Measurements from ENCODE around the gene CTNNBL1. TPM values are rescaled to one million over a fixed set of nuclear protein-coding genes. Genes with fewer than 3 reads are reported as not detected.
"Not testable (repeated sequence)": the region's sequence is repeated elsewhere in the genome, so short reads cannot be mapped to it uniquely, and the experiment has no call there.

CTNNBL1 gene
- total RNA-seq, 1 donor = 23.3 TPM

- no peak for TF ChIP-seq CTCF (IDR thresholded peaks at IDR 0.05; ENCODE audit: insufficient read depth, low read depth, low read length)
- DNase-seq (ENCODE audit: low read depth) = peak; percentile 20
Observed at GRCh38 chr20:37850724-37851355, 157.0 kb downstream of the CTNNBL1 start.

GRCh38 chr20:37852666-37853065 is 158.8 kb downstream of the CTNNBL1 start:
- no peak for DNase-seq (ENCODE audit: low read depth)
- no peak overlapping the region for H3K4me3 ChIP-seq (ENCODE audit: low read depth, low read length)

More at GRCh38 chr20:37850724-37851355, 157.0 kb downstream of the CTNNBL1 start:
- no peak overlapping the region for H3K4me3 ChIP-seq (ENCODE audit: low read depth, low read length)

GRCh38 chr20:37853823-37854375 is 160.1 kb downstream of the CTNNBL1 start:
- H3K4me3 ChIP-seq (ENCODE audit: low read depth, low read length) = no peak overlapping the region
- TF ChIP-seq CTCF (IDR thresholded peaks at IDR 0.05; ENCODE audit: insufficient read depth, low read depth, low read length) = no peak
- DNase-seq (ENCODE audit: low read depth) = no peak

More at GRCh38 chr20:37852666-37853065, 158.8 kb downstream of the CTNNBL1 start:
- no peak for TF ChIP-seq CTCF (IDR thresholded peaks at IDR 0.05; ENCODE audit: insufficient read depth, low read depth, low read length)

GRCh38 chr20:37856034-37856433 is 162.2 kb downstream of the CTNNBL1 start:
- not testable (repeated sequence) for H3K4me3 ChIP-seq (ENCODE audit: low read depth, low read length); DNase-seq (ENCODE audit: low read depth)

- TF ChIP-seq CTCF (IDR thresholded peaks at IDR 0.05; ENCODE audit: insufficient read depth, low read depth, low read length) = no peak
- H3K4me3 ChIP-seq (ENCODE audit: low read depth, low read length) = no peak overlapping the region
- DNase-seq (ENCODE audit: low read depth) = peak; percentile 44
Observed at GRCh38 chr20:37856932-37857660, 163.3 kb downstream of the CTNNBL1 start.

- H3K4me3 ChIP-seq (ENCODE audit: low read depth, low read length) = no peak overlapping the region
- DNase-seq (ENCODE audit: low read depth) = no peak
- no peak for TF ChIP-seq CTCF (IDR thresholded peaks at IDR 0.05; ENCODE audit: insufficient read depth, low read depth, low read length)
Observed at GRCh38 chr20:37859406-37860171, 165.8 kb downstream of the CTNNBL1 start.

- H3K4me3 ChIP-seq (ENCODE audit: low read depth, low read length) = no peak overlapping the region
- TF ChIP-seq CTCF (IDR thresholded peaks at IDR 0.05; ENCODE audit: insufficient read depth, low read depth, low read length) = no peak
- no peak for DNase-seq (ENCODE audit: low read depth)
Observed at GRCh38 chr20:37863289-37863688, 169.5 kb downstream of the CTNNBL1 start.

Data from fibroblast of villous mesenchyme (primary cell).